ENCODE measurements around the gene PPP1R16B. TPM values are rescaled to one million over a fixed set of nuclear protein-coding genes. Genes with fewer than 3 reads are reported as not detected.
A peak's percentile ranks its signal among the peaks of the same experiment; 100 is the strongest.

PPP1R16B gene
- total RNA-seq, 2 donors from 2014 or later, result 1.3 to 1.9 TPM

DNA sequence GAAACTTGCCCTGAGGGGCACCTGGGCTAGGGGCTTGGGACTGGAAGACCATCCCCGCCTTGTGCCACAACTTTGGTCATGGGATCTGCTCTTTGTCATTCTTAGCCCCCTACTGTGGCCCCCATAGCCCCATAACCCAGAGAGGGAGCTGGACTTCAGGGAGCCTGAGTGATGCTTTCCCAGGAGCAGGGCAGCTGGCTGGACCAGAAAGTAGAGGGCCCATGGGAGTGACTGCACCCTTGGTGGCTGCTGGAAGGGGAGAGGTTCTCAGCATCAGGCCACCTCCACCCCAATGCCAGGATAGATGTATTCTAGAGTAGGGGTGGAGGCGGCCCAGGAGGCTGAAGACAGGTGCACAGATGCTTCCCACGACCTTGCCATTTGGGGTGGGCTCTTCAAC is 114.9 kb downstream of the PPP1R16B start:
- 79% methylated on average over 3 of the region's 3 CpGs for WGBS
- DNase-seq (ENCODE audit: low spot score), result no peak
- Histone ChIP-seq H3K4me3 (no peak overlapping the region), H3K4me1 (replicated peaks) (no peaks in the 10 kb centered on the region), H3K9me3 (no peaks in the 10 kb centered on the region), H3K36me3 (no peaks in the 10 kb centered on the region), H3K27me3 (replicated peaks; ENCODE audit: insufficient read depth) (no peaks in the 10 kb centered on the region), H3K27ac (no peak overlapping the region)
- TF ChIP-seq, protein P1, sequence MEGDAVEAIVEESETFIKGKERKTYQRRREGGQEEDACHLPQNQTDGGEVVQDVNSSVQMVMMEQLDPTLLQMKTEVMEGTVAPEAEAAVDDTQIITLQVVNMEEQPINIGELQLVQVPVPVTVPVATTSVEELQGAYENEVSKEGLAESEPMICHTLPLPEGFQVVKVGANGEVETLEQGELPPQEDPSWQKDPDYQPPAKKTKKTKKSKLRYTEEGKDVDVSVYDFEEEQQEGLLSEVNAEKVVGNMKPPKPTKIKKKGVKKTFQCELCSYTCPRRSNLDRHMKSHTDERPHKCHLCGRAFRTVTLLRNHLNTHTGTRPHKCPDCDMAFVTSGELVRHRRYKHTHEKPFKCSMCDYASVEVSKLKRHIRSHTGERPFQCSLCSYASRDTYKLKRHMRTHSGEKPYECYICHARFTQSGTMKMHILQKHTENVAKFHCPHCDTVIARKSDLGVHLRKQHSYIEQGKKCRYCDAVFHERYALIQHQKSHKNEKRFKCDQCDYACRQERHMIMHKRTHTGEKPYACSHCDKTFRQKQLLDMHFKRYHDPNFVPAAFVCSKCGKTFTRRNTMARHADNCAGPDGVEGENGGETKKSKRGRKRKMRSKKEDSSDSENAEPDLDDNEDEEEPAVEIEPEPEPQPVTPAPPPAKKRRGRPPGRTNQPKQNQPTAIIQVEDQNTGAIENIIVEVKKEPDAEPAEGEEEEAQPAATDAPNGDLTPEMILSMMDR (IDR thresholded peaks at IDR 0.05), result no peak
- no peak for TF ChIP-seq POLR2AphosphoS5 (IDR thresholded peaks at IDR 0.05)
- no peak for TF ChIP-seq POLR2A (IDR thresholded peaks at IDR 0.05)
- intact Hi-C loops (cut with DNase I), result no loop called here

GRCh38 chr20:38920851-38921250 is 115.4 kb downstream of the PPP1R16B start:
- DNase-seq (ENCODE audit: low spot score), result no peak
- H3K9me3 ChIP-seq, result no peaks in the 10 kb centered on the region
- no peak overlapping the region for H3K4me3 ChIP-seq
- H3K36me3 ChIP-seq, result no peaks in the 10 kb centered on the region
- no peaks in the 10 kb centered on the region for H3K4me1 ChIP-seq (replicated peaks)
- intact Hi-C loops (cut with DNase I), result no loop called here
- 79% methylated on average over 9 of the region's 9 CpGs for WGBS
- no peaks in the 10 kb centered on the region for H3K27me3 ChIP-seq (replicated peaks; ENCODE audit: insufficient read depth)
- H3K27ac ChIP-seq, result no peak overlapping the region
- TF ChIP-seq POLR2A (IDR thresholded peaks at IDR 0.05), result no peak

DNA sequence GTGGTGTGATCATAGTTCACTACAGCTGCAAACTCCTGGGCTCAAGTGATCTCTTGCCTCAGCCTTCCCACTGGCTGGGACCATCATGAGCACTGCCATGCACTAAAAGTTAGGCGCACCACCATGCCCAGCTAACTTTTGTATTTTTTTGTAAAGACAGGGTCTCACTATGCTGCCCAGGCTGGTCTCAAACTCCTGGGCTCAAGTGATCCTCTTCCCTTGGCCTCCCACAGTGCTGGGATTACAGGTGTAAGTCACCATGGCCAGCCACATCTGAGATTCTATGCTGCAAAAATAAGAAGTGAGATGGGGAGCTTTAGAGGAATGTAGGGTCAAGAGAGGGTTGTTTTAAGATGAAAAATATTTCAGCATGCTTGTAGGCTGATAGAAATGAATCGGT is 119.2 kb downstream of the PPP1R16B start:
- no peak overlapping the region for H3K27ac ChIP-seq
- intact Hi-C loops (cut with DNase I), result loop anchor here (5.0 kb wide), 1 partner anchor 38 kb away; the partner anchor contains the start of gene DHX35
- peaks cover 8% of the 10 kb centered on the region for H3K4me1 ChIP-seq (replicated peaks)
- H3K27me3 ChIP-seq (replicated peaks; ENCODE audit: insufficient read depth), result no peaks in the 10 kb centered on the region
- no peak for TF ChIP-seq POLR2A (IDR thresholded peaks at IDR 0.05)
- WGBS, result 94% methylated on average over 2 of the region's 2 CpGs
- no peak for DNase-seq (ENCODE audit: low spot score)
- no peaks in the 10 kb centered on the region for H3K9me3 ChIP-seq
- no peak overlapping the region for H3K4me3 ChIP-seq
- no peaks in the 10 kb centered on the region for H3K36me3 ChIP-seq

- peak within 1 kb of the TSS; percentile 48 to 49 for H3K4me3 ChIP-seq
- H3K9me3 ChIP-seq, result no peaks in the 10 kb centered on the region
- TF ChIP-seq POLR2A (IDR thresholded peaks at IDR 0.05) (peak; percentile 87), POLR2AphosphoS5 (IDR thresholded peaks at IDR 0.05) (peak; percentile 90)
- TF ChIP-seq, protein P1 (IDR thresholded peaks at IDR 0.05), result peak in 2 of 4 experiments; percentile 1 to 92
- H3K36me3 ChIP-seq, result no peaks in the 10 kb centered on the region
- no peak within 1 kb of the TSS for H3K27ac ChIP-seq
- intact Hi-C loops (cut with DNase I), result loop anchor here (2.0 to 5.0 kb wide), 2 partner anchors 36 to 120 kb away; partner anchors contain the start of gene DHX35
- under 1% methylated on average over 50 of the region's 95 CpGs for WGBS
- peak; percentile 89 for DNase-seq (ENCODE audit: low spot score)
- peaks cover 8% of the 10 kb centered on the region for H3K4me1 ChIP-seq (replicated peaks)
- H3K27me3 ChIP-seq (replicated peaks; ENCODE audit: insufficient read depth), result no peaks in the 10 kb centered on the region
These were observed 120.8 kb downstream of the PPP1R16B start, which contains the start of gene FAM83D for GRCh38 chr20:38926142-38926933. TSS of gene FAM83D (plus strand) at chr20:38926417. CDS start at chr20:38926443, 26 bp downstream.

GRCh38 chr20:38926934-38927616 is 121.6 kb downstream of the PPP1R16B start:
- intact Hi-C loops (cut with DNase I), result loop anchor here (2.0 to 5.0 kb wide), 2 partner anchors 35 to 120 kb away; partner anchors contain the start of gene DHX35
- no peaks in the 10 kb centered on the region for H3K36me3 ChIP-seq
- TF ChIP-seq, protein P1 (IDR thresholded peaks at IDR 0.05), result no peak
- TF ChIP-seq POLR2A (IDR thresholded peaks at IDR 0.05) (no peak), POLR2AphosphoS5 (IDR thresholded peaks at IDR 0.05) (no peak)

More at GRCh38 chr20:38926934-38927616, 121.6 kb downstream of the PPP1R16B start:
- DNase-seq (ENCODE audit: low spot score), result no peak
- H3K27me3 ChIP-seq (replicated peaks; ENCODE audit: insufficient read depth), result no peaks in the 10 kb centered on the region
- no peaks in the 10 kb centered on the region for H3K9me3 ChIP-seq
- peak overlapping the region; percentile 48 to 49 for H3K4me3 ChIP-seq
- no peak overlapping the region for H3K27ac ChIP-seq
- H3K4me1 ChIP-seq (replicated peaks), result peaks cover 8% of the 10 kb centered on the region
- WGBS, result 8% methylated on average over 25 of the region's 27 CpGs

All from prostate gland (tissue), 2 donors.